SU-DHL-6 (cell line): ENCODE measurements around the gene CEP97.

Experiments used
- H2AFZ ChIP-seq: fragments of 200-600 bp; sonication (generic); 2 replicates; pipeline ENCODE4 v1.6.1; 2014; ENCODE audit warnings: low read depth, mild to moderate bottlenecking, moderate library complexity, mixed read lengths, antibody characterized with exemption, low read length; ENCODE audit not compliant: severe bottlenecking
- H3F3A ChIP-seq: fragments of 200-600 bp; shearing (Covaris generic); 2 replicates; pipeline ENCODE4 v1.6.0; 2016; ENCODE audit warnings: antibody characterized with exemption, mild to moderate bottlenecking; ENCODE audit not compliant: insufficient read depth
- H3K27ac ChIP-seq: fragments of 200-600 bp; sonication (generic); 2 replicates; pipeline ENCODE4 v1.5.1; 2016; ENCODE audit warnings: low read depth, mild to moderate bottlenecking, low read length, moderate library complexity, mixed read lengths
- H3K27me3 ChIP-seq: fragments of 200-600 bp; sonication (generic), shearing (Covaris generic); 2 replicates; pipeline ENCODE4 v1.6.0; 2014; ENCODE audit warnings: mild to moderate bottlenecking, low read length
- H3K36me3 ChIP-seq: fragments of 200-600 bp; sonication (generic); 2 replicates; pipeline ENCODE4 v1.6.1; 2014; ENCODE audit warnings: mild to moderate bottlenecking, low read length, mixed read lengths
- H3K4me2 ChIP-seq: fragments of 300-600, 200-600 bp; shearing (Covaris generic), sonication (generic); 2 replicates; pipeline ENCODE4 v1.6.0; 2014; ENCODE audit warnings: low read length, low read depth, mild to moderate bottlenecking; ENCODE audit not compliant: poor library complexity, severe bottlenecking
- H3K4me3 ChIP-seq: fragments of 200-600 bp; sonication (generic); 2 replicates; pipeline ENCODE4 v1.5.1; 2014; ENCODE audit warnings: antibody characterized with exemption, low read length, mild to moderate bottlenecking, mixed read lengths; ENCODE audit not compliant: insufficient read depth, poor library complexity, severe bottlenecking
- H3K79me2 ChIP-seq: fragments of 200-600 bp; sonication (generic); 2 replicates; pipeline ENCODE4 v1.6.1; 2014; ENCODE audit warnings: mild to moderate bottlenecking, low read length, moderate library complexity; ENCODE audit not compliant: insufficient read depth
- H3K9ac ChIP-seq: fragments of 200-600 bp; sonication (generic); 2 replicates; pipeline ENCODE4 v1.7.0; 2014; ENCODE audit warnings: mild to moderate bottlenecking, low read length
- H3K9me2 ChIP-seq: fragments of 200-600 bp; sonication (generic); replicated peaks from 2 replicates; pipeline ENCODE4 v1.6.1; 2014; ENCODE audit warnings: low read length; ENCODE audit not compliant: insufficient read depth
- H3K9me3 ChIP-seq: fragments of 200-600 bp; sonication (generic); 2 replicates; pipeline ENCODE4 v1.6.1; 2014; ENCODE audit warnings: low read length, mixed read lengths; ENCODE audit not compliant: insufficient read depth
- H4K20me1 ChIP-seq: fragments of 200-600 bp; sonication (generic); 2 replicates; pipeline ENCODE4 v1.6.1; 2014; ENCODE audit warnings: low read depth, mild to moderate bottlenecking, antibody characterized with exemption, low read length, moderate library complexity, mixed read lengths
- CTCF ChIP-seq: fragments of 200-600 bp; sonication (generic); IDR thresholded peaks from one replicate; pipeline ENCODE4 v1.5.1; 2017; ENCODE audit warnings: antibody characterized with exemption, mild to moderate bottlenecking, low read length, moderate library complexity; ENCODE audit not compliant: insufficient read depth, poor library complexity, severe bottlenecking
- EZH2phosphoT487 ChIP-seq: fragments of 200-600 bp; sonication (generic), shearing (Covaris generic); conservative IDR thresholded peaks from 2 replicates; pipeline ENCODE4 v1.6.1; 2018; ENCODE audit warnings: mild to moderate bottlenecking, antibody characterized with exemption, low read length, moderate library complexity, mixed read lengths

Gene CEP97

GRCh38 chr3:101781166-101781565 lies 56.8 kb downstream of the CEP97 start:
- Histone ChIP-seq H3K9me2 (no peaks in the 10 kb centered on the region), H3K27ac (no peak overlapping the region), H3F3A (peaks cover 9% of the 10 kb centered on the region; the same call in 1 of the 2 replicates), H3K4me2 (peak overlapping the region; percentile 94), H3K79me2 (peaks cover 26% of the 10 kb centered on the region), H3K9me3 (no peaks in the 10 kb centered on the region), H3K27me3 (no peaks in the 10 kb centered on the region), H3K9ac (peak overlapping the region; percentile 74), H3K36me3 (peaks cover 12% of the 10 kb centered on the region; the same call in 1 of the 2 replicates), H3K4me3 (peak overlapping the region; percentile 77), H2AFZ (no peak overlapping the region), H4K20me1 (no peaks in the 10 kb centered on the region)
- TF ChIP-seq CTCF, result no peak
- no peak for TF ChIP-seq EZH2phosphoT487

- Histone ChIP-seq H3K36me3 (peaks cover 36% of the 10 kb centered on the region), H2AFZ (no peak overlapping the region), H4K20me1 (no peaks in the 10 kb centered on the region), H3K27me3 (no peaks in the 10 kb centered on the region), H3F3A (peaks cover 3% of the 10 kb centered on the region; the same call in 1 of the 2 replicates), H3K4me2 (no peak overlapping the region), H3K79me2 (peaks cover 25% of the 10 kb centered on the region), H3K4me3 (no peak overlapping the region), H3K9me2 (no peaks in the 10 kb centered on the region), H3K27ac (no peak overlapping the region), H3K9ac (no peak overlapping the region), H3K9me3 (no peaks in the 10 kb centered on the region)
- TF ChIP-seq EZH2phosphoT487, result no peak
- TF ChIP-seq CTCF, result no peak
Measured at GRCh38 chr3:101784855-101785613, 60.6 kb downstream of the CEP97 start.

- no peak for TF ChIP-seq EZH2phosphoT487
- no peak for TF ChIP-seq CTCF
- no peak overlapping the region for H3K4me3 ChIP-seq
- no peak overlapping the region for H3K9ac ChIP-seq
- H3K27me3 ChIP-seq, result no peaks in the 10 kb centered on the region
- H3K27ac ChIP-seq, result peak overlapping the region; percentile 53
- peaks cover 78% of the 10 kb centered on the region for H3K36me3 ChIP-seq
- H3K4me2 ChIP-seq, result peak overlapping the region; percentile 25
- H2AFZ ChIP-seq, result no peak overlapping the region
- H4K20me1 ChIP-seq, result no peaks in the 10 kb centered on the region
- peaks cover 47% of the 10 kb centered on the region for H3K79me2 ChIP-seq
- peaks cover 7% of the 10 kb centered on the region; the same call in 1 of the 2 replicates for H3F3A ChIP-seq
- no peaks in the 10 kb centered on the region for H3K9me2 ChIP-seq
- peaks cover 4% of the 10 kb centered on the region; the same call in 1 of the 2 replicates for H3K9me3 ChIP-seq
Measured at GRCh38 chr3:101791778-101792177, 67.4 kb downstream of the CEP97 start.
